GM20000 (cell line): Measurements from ENCODE around the gene SLC25A39.

Experiments
- DNase-seq: peaks from one replicate; pipeline ENCODE4 v3.0.0; 2012; ENCODE audit warnings: low spot score
- CTCF ChIP-seq: IDR thresholded peaks from 2 replicates; pipeline ENCODE4 v1.5.1; 2012; ENCODE audit warnings: mild to moderate bottlenecking, control low read depth; ENCODE audit errors: extremely low read depth, missing control alignments

The SLC25A39 gene

DNA sequence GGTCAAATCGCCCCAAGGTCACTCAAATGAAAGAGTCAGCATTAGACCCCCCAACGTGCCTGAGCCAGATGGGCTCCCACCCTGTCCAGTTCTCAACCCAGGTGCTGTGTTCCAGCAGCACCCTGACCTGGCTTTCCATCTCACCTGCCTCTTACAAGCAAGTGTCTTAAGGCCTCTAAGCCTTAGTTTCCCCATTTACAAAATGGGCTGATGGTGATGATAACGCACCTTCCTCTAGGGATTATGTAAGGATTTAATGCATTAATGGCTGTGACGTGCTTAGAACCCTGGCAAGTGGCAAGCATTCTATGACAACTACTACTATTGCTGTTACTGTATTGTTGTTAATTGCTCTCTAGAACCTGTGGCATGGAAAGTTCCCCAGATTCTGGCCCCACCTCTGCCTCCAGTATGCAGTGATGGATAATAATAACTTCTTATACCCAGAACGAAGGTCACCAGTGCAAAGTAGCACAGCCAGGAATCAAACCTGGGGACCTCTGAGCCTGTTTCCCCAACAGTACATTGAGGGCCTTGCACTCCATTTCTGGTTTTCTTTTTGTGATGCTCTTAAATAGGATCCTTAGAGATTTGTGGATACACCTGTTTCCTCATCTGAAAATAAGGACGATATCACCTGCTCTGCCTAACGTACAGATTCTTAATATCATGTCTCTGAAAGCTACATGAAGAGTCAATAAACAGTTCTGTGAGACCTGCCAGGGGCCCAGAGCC, 3.3 kb upstream of the SLC25A39 start:
- DNase-seq, result no peak
- TF ChIP-seq CTCF, result no peak

- peak; percentile 93 for DNase-seq
- TF ChIP-seq CTCF, result no peak
Measured at GRCh38 chr17:44326861-44327444, 2.3 kb upstream of the SLC25A39 start.

DNA sequence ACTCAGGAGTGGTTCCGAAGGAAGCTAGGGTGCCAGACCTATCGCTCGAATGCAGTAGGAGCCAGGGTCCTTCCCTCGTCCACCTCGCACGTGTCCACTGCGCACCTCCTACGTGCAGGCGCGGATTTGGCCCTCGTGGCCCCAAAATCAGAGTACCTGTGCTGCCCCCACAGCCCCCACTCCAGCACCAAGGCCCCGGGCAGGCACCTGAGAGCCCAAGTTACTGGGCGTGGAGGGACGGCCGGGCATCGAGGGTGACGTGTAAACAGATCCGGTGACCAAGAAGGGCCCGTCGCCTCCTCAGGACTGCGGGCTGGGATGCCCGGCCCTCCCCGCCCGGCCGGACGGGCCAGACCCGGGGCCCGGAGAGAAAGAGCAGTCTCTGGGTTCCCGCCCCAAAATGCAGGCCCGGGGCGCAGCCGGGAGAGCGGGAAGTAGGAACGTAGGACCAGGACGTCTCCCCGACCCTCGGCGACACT, 492 bp downstream of the SLC25A39 start:
- peak; percentile 44 for DNase-seq
- TF ChIP-seq CTCF, result no peak

- DNase-seq, result no peak
- no peak for TF ChIP-seq CTCF
Measured at GRCh38 chr17:44323359-44324091, 1.1 kb downstream of the SLC25A39 start.

- DNase-seq, result no peak
- TF ChIP-seq CTCF, result no peak
Measured at GRCh38 chr17:44322236-44322895, 2.3 kb downstream of the SLC25A39 start.

GRCh38 chr17:44321246-44322120, 3.1 kb downstream of the SLC25A39 start:
- no peak for DNase-seq
- no peak for TF ChIP-seq CTCF
